ENCODE measurements around the gene GRB10. TPM values are rescaled to one million over a fixed set of nuclear protein-coding genes. Genes with fewer than 3 reads are reported as not detected.

The GRB10 gene
- total and polyA plus RNA-seq, 2 experiments from 2014 or later: 35.0 to 154 TPM

- Histone ChIP-seq H3K4me1 (ENCODE audit: insufficient read depth) (peaks cover 48% of the 10 kb centered on the region), H3K27me3 (ENCODE audit: insufficient read depth) (peaks cover 10% of the 10 kb centered on the region), H3K79me2 (replicated peaks; ENCODE audit: insufficient read depth) (peaks cover 97% of the 10 kb centered on the region), H3K4me2 (peak overlapping the region; percentile 14; the same call in 1 of the 2 replicates), H3K4me3 (no peak overlapping the region), H4K20me1 (replicated peaks; ENCODE audit: insufficient read depth) (peaks cover 69% of the 10 kb centered on the region), H3K9me2 (ENCODE audit: insufficient read depth) (no peaks in the 10 kb centered on the region), H3K27ac (ENCODE audit: low read depth) (no peak overlapping the region), H3F3A (replicated peaks; ENCODE audit: low read depth) (no peaks in the 10 kb centered on the region; the same call in 1 of the 2 replicates), H2AFZ (no peak overlapping the region), H3K36me3 (ENCODE audit: insufficient read depth) (no peaks in the 10 kb centered on the region)
- no peak overlapping the region for H3K27ac Mint-ChIP-seq
- peaks cover 8% of the 10 kb centered on the region; the same call in 2 of the 3 replicates for H3K9me3 Mint-ChIP-seq
- H3K4me1 Mint-ChIP-seq: peaks cover 56% of the 10 kb centered on the region
- TF ChIP-seq NANOG (IDR thresholded peaks at IDR 0.05; ENCODE audit: borderline replicate concordance) (no peak), CTCF (conservative IDR thresholded peaks at IDR 0.05; ENCODE audit: low read depth in 2 of 2) (no peak), ZNF114 (CRISPR knock-in tag; IDR thresholded peaks at IDR 0.05) (no peak)
- peaks cover 27% of the 10 kb centered on the region for H3K36me3 Mint-ChIP-seq (ENCODE audit: low read depth)
- H3K4me3 Mint-ChIP-seq: no peak overlapping the region
- DNase-seq (ENCODE audit: low spot score) (no peak), ATAC-seq (no peak)
- peaks cover 4% of the 10 kb centered on the region for H3K27me3 Mint-ChIP-seq (ENCODE audit: insufficient read depth, low read depth, poor library complexity)
These were observed 2.3 kb downstream of the GRB10 start for GRCh38 chr7:50780436-50780835.

- ATAC-seq (no peak), DNase-seq (ENCODE audit: low spot score) (no peak)
- H3K79me2 ChIP-seq (replicated peaks; ENCODE audit: insufficient read depth): peaks cover 97% of the 10 kb centered on the region
- Mint-ChIP-seq H3K27me3 (ENCODE audit: insufficient read depth, low read depth, poor library complexity) (peaks cover 4% of the 10 kb centered on the region), H3K27ac (no peak overlapping the region; the same call in 1 of the 2 replicates), H3K4me1 (peaks cover 64% of the 10 kb centered on the region), H3K4me3 (no peak overlapping the region), H3K9me3 (peaks cover 11% of the 10 kb centered on the region; the same call in 2 of the 3 replicates), H3K36me3 (ENCODE audit: low read depth) (peaks cover 32% of the 10 kb centered on the region)
- H3K4me2 ChIP-seq: no peak overlapping the region
- no peaks in the 10 kb centered on the region for H3K9me2 ChIP-seq (ENCODE audit: insufficient read depth)
- H3K4me3 ChIP-seq: no peak overlapping the region
- H3K27me3 ChIP-seq (ENCODE audit: insufficient read depth): peaks cover 10% of the 10 kb centered on the region
- H4K20me1 ChIP-seq (replicated peaks; ENCODE audit: insufficient read depth): peaks cover 63% of the 10 kb centered on the region
- peaks cover 53% of the 10 kb centered on the region for H3K4me1 ChIP-seq (ENCODE audit: insufficient read depth)
- no peaks in the 10 kb centered on the region; the same call in 1 of the 2 replicates for H3F3A ChIP-seq (replicated peaks; ENCODE audit: low read depth)
- H3K36me3 ChIP-seq (ENCODE audit: insufficient read depth): no peaks in the 10 kb centered on the region
- H3K27ac ChIP-seq (ENCODE audit: low read depth): no peak overlapping the region
- no peak overlapping the region for H2AFZ ChIP-seq
- TF ChIP-seq ZNF331 (CRISPR knock-in tag; IDR thresholded peaks at IDR 0.05; ENCODE audit: low read depth) (no peak), JUNB (IDR thresholded peaks at IDR 0.05; ENCODE audit: unreplicated experiment) (no peak), EZH2phosphoT487 (IDR thresholded peaks at IDR 0.05; ENCODE audit: unreplicated experiment) (no peak), ZNF114 (CRISPR knock-in tag; IDR thresholded peaks at IDR 0.05) (no peak), EZH2 (IDR thresholded peaks at IDR 0.05; ENCODE audit: low read depth, unreplicated experiment) (no peak), POLR2AphosphoS5 (IDR thresholded peaks at IDR 0.05; ENCODE audit: low read depth) (no peak), CTCF (conservative IDR thresholded peaks at IDR 0.05; ENCODE audit: low read depth in 2 of 2) (no peak), ZNF462 (CRISPR knock-in tag; IDR thresholded peaks at IDR 0.05) (no peak), ETS1 (IDR thresholded peaks at IDR 0.05) (no peak), STAT1 (IDR thresholded peaks at IDR 0.05; ENCODE audit: unreplicated experiment) (no peak)
These were observed 3.3 kb downstream of the GRB10 start for GRCh38 chr7:50779427-50779826.

All from GM23338 (cell line).